GM12864 (cell line): Measurements from ENCODE around the gene KRT33A.

Source experiments
- DNase-seq: peaks from one replicate; pipeline ENCODE4 v3.0.0-alpha.2; 2011; ENCODE audit warnings: low read depth
- H3K4me3 ChIP-seq: 2 replicates; pipeline ENCODE4 v1.5.1; 2011; ENCODE audit warnings: mild to moderate bottlenecking, low read depth, low read length, control low read depth
- CTCF ChIP-seq: IDR thresholded peaks from 2 replicates; pipeline ENCODE4 v1.5.1; 2011; ENCODE audit warnings: low read depth, mild to moderate bottlenecking, moderate library complexity, low read length, control low read depth, inconsistent platforms; ENCODE audit errors: missing control alignments

The KRT33A gene

GRCh38 chr17:41334385-41335305 is 16.0 kb downstream of the KRT33A start:
- H3K4me3 ChIP-seq = no peak overlapping the region
- no peak for TF ChIP-seq CTCF
- no peak for DNase-seq

GRCh38 chr17:41333836-41334235 is 16.8 kb downstream of the KRT33A start:
- no peak overlapping the region for H3K4me3 ChIP-seq
- TF ChIP-seq CTCF = no peak
- no peak for DNase-seq

GRCh38 chr17:41333098-41333497 is 17.5 kb downstream of the KRT33A start:
- DNase-seq = no peak
- no peak overlapping the region for H3K4me3 ChIP-seq
- no peak for TF ChIP-seq CTCF

GRCh38 chr17:41332239-41332638 is 18.4 kb downstream of the KRT33A start:
- DNase-seq = no peak
- H3K4me3 ChIP-seq = no peak overlapping the region
- TF ChIP-seq CTCF = no peak

- H3K4me3 ChIP-seq = no peak overlapping the region
- no peak for TF ChIP-seq CTCF
- DNase-seq = no peak
Observed at GRCh38 chr17:41331606-41332005, 19.0 kb downstream of the KRT33A start.

GRCh38 chr17:41329279-41329948 is 21.2 kb downstream of the KRT33A start:
- no peak for DNase-seq
- TF ChIP-seq CTCF = peak; percentile 46
- H3K4me3 ChIP-seq = no peak overlapping the region
